Mammary epithelial cell (primary cell): ENCODE results near the gene GNL2.
A peak's percentile ranks its signal among the peaks of the same experiment; 100 is the strongest.

ENCODE experiments used
- CTCF ChIP-seq, 2 donors: IDR thresholded peaks in 1 of 2; conservative IDR thresholded peaks in 1 of 2; 2 replicates each; pipeline ENCODE4 v1.5.1; 2011 to 2012; ENCODE audit warnings: inconsistent platforms in 2 of 2, low read length in 2 of 2, mild to moderate bottlenecking in 2 of 2, control low read depth in 1 of 2, low read depth in 1 of 2; ENCODE audit not compliant: insufficient read depth in 1 of 2; ENCODE audit errors: extremely low read depth in 1 of 2
- EZH2 ChIP-seq: IDR thresholded peaks from 2 replicates; pipeline ENCODE4 v1.6.1; 2012; ENCODE audit warnings: low read length, inconsistent platforms, borderline replicate concordance

DNA sequence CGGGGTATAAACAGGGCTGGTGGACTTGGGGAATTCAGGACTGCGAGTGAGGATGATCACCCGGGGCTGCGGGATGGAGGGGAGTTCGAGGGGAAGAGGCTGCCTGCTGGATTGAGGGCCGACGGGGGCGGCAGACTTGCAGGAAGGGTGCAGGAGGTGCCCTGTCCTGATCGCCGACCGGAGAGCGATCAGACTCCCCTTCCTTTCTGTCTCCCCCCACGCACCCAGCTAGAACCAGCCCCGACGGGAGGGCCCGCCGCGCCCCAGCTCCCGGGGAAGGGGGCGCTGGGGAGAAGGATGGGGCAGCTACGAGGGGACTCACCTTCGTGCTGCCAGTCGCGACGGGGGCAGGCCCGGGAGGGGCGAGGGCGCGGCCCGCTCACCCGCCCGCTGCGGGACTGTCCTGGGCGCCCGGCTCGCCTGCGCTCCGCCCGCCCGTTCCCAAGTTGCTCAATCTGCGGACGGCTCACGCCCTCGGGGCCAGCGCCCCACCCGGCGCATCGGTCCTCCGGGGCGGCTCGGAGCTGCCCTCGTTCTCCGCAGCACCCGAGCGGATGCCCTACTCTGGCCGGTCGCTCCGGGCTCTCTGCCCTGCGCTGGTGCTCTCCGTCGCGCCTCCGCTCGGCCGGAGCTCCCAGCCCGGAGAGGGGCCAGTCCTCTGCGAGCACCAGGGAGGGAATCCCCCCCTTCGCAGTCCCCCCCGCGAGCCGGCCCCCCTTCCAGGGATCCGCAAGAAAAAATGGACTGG lies 38.7 kb upstream of the GNL2 start, which contains the start of gene RSPO1:
- TF ChIP-seq CTCF (conservative IDR thresholded peaks at IDR 0.05 in 1 of 2, IDR thresholded peaks at IDR 0.05 in 1 of 2; ENCODE audit: extremely low read depth in 1 of 2, insufficient read depth in 1 of 2, low read depth in 1 of 2, low read length in 2 of 2): no peak
- peak; percentile 77 for TF ChIP-seq EZH2
